Nephron progenitor cell (in vitro differentiated cells): ENCODE results near the gene HNMT.

Source experiments
- DNase-seq: peaks from one replicate; pipeline ENCODE4 v3.0.0; 2021
- H3K27ac Mint-ChIP-seq: 2 replicates; pipeline ENCODE4 v1.8.0; 2021; ENCODE audit warnings: mild to moderate bottlenecking, moderate library complexity, mixed read lengths
- H3K27me3 Mint-ChIP-seq: 2 replicates; pipeline ENCODE4 v1.8.0; 2021; ENCODE audit warnings: mild to moderate bottlenecking, low read depth, mixed read lengths; ENCODE audit not compliant: poor library complexity
- H3K36me3 Mint-ChIP-seq: 2 replicates; pipeline ENCODE4 v1.8.0; 2021; ENCODE audit warnings: low read depth, mixed read lengths
- H3K4me1 Mint-ChIP-seq: 2 replicates; pipeline ENCODE4 v1.8.0; 2021; ENCODE audit warnings: mixed read lengths
- H3K4me3 Mint-ChIP-seq: 2 replicates; pipeline ENCODE4 v1.8.0; 2021; ENCODE audit warnings: mild to moderate bottlenecking, moderate library complexity, mixed read lengths
- H3K9me3 Mint-ChIP-seq: 2 replicates; pipeline ENCODE4 v1.8.0; 2021; ENCODE audit warnings: mild to moderate bottlenecking, moderate library complexity, mixed read lengths
- CTCF ChIP-seq: fragments of 200-600 bp; sonication (generic); IDR thresholded peaks from 2 replicates; pipeline ENCODE4 v1.5.0; 2021; ENCODE audit warnings: antibody characterized with exemption

The HNMT gene

DNA sequence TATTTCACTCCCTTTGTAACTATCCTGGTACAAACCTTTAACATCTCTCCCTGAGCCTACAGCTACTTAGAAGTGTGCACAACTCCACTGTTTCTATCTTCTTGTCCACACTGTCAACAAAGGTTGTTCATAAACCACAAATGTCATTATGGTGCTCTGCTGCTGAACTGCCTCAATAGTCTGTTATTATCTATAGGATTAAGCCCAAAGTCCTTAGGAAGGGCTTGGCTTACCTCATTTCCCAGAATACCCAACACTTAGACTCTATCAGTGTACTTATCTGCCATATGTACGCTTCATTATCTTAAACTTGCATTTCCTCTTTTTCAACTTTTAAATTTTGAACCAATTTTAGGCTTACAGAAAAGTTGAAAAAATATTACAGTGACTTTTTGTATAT, 94.2 kb downstream of the HNMT start:
- Mint-ChIP-seq H3K27ac (no peak overlapping the region), H3K36me3 (no peaks in the 10 kb centered on the region), H3K9me3 (no peaks in the 10 kb centered on the region), H3K27me3 (peaks cover 3% of the 10 kb centered on the region), H3K4me3 (no peak overlapping the region), H3K4me1 (no peaks in the 10 kb centered on the region)
- no peak for DNase-seq
- no peak for TF ChIP-seq CTCF

DNA sequence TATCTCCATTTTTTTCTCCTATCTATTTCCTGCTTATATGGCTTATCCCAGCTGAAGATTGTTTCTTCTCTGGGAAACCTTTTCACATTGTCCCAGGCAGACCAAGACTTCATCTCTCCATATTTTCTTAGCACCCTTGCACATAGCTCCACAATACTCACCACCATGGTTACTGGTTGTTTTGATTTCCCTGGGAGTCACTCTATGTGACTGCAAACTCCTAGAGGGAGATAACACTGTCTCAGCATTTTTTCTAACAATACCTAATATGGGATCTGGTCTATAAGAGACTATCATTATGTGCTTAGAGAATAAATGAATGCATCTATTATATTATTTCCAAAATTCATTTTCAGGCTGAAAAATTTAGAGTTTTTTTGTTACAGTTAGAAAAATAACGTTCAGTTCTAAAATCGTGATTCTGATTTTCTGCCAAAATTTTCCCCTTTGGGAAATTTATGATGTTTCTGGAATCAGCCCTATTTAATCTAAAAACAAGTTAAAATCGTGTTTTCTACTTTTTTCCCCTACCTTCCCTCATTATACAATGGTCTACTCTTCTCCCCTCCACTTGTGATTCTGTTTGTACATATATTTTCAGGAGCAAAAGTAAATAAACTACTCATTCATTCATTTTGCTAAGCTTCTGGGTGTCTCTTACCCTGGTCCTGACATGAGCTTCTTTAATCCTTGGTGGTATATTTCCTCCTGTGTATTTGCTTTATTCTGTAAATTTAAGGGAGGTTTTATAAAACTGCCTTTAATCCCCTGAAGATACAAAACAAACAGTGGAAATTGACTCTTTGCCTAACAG, 95.4 kb downstream of the HNMT start:
- no peak overlapping the region for H3K27ac Mint-ChIP-seq
- H3K27me3 Mint-ChIP-seq, result peaks cover 3% of the 10 kb centered on the region
- H3K4me1 Mint-ChIP-seq, result no peaks in the 10 kb centered on the region
- TF ChIP-seq CTCF, result no peak
- H3K9me3 Mint-ChIP-seq, result no peaks in the 10 kb centered on the region
- no peak for DNase-seq
- H3K4me3 Mint-ChIP-seq, result no peak overlapping the region
- no peaks in the 10 kb centered on the region for H3K36me3 Mint-ChIP-seq

DNA sequence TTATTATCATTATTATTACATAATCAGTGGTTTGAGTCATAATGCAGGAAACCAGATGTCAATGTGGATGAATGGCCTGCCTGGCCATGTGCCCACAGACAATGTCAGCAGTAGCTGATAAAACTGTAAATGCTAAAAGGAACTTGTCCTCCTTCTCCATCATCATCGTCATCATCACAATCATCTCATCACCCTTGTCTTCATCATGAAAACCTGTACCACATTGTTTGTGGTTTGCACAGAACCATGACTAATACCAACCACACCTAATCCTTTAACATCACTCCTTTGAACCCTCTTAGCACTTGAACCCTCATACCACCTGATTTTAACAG, 96.0 kb downstream of the HNMT start:
- no peaks in the 10 kb centered on the region for H3K9me3 Mint-ChIP-seq
- no peak overlapping the region for H3K27ac Mint-ChIP-seq
- H3K4me1 Mint-ChIP-seq, result no peaks in the 10 kb centered on the region
- no peak for DNase-seq
- no peak overlapping the region for H3K4me3 Mint-ChIP-seq
- peaks cover 3% of the 10 kb centered on the region for H3K27me3 Mint-ChIP-seq
- no peaks in the 10 kb centered on the region for H3K36me3 Mint-ChIP-seq
- TF ChIP-seq CTCF, result no peak

GRCh38 chr2:138061961-138062360, 97.7 kb downstream of the HNMT start:
- no peak overlapping the region for H3K27ac Mint-ChIP-seq
- H3K36me3 Mint-ChIP-seq, result no peaks in the 10 kb centered on the region
- no peaks in the 10 kb centered on the region for H3K9me3 Mint-ChIP-seq
- no peak for DNase-seq
- no peak overlapping the region for H3K4me3 Mint-ChIP-seq
- no peak for TF ChIP-seq CTCF
- H3K4me1 Mint-ChIP-seq, result no peaks in the 10 kb centered on the region
- peaks cover 3% of the 10 kb centered on the region for H3K27me3 Mint-ChIP-seq

DNA sequence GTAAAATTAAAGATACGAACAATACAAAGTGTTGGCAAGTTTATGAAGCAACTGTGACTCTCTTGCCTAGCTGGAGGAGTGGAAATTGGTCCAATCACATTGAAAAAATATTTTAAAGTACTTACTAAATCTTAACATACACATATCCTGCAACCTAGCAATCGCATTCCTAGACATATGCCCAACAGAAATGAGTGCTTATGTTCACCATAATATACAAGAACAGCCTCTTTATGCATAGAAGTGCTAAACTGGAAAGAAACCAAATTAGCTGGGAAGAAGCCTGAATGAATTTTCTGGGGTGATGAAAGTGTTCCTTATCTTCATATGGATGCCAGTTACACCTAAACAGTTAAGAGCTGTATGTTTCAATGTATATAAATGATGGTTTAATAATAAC, 98.9 kb downstream of the HNMT start:
- Mint-ChIP-seq H3K9me3 (no peaks in the 10 kb centered on the region), H3K36me3 (no peaks in the 10 kb centered on the region), H3K27me3 (no peaks in the 10 kb centered on the region), H3K4me3 (no peak overlapping the region), H3K4me1 (no peaks in the 10 kb centered on the region), H3K27ac (no peak overlapping the region)
- no peak for DNase-seq
- no peak for TF ChIP-seq CTCF
